ENCODE results near the gene KCNAB1.

KCNAB1 gene

GRCh38 chr3:156535162-156535627, 414.8 kb downstream of the KCNAB1 start:
- peak overlapping the region; percentile 14 for H3K4me2 ChIP-seq (ENCODE audit: low read length, poor library complexity, severe bottlenecking)
- H3K27ac ChIP-seq (ENCODE audit: low read length, poor library complexity, severe bottlenecking), result peak overlapping the region; percentile 97
- H4K8ac ChIP-seq (ENCODE audit: low read length), result no peak overlapping the region
- peaks cover 3 to 33% of the 10 kb centered on the region in 2 experiments for H3K36me3 ChIP-seq (ENCODE audit: control insufficient read depth in 1 of 2, insufficient read depth in 2 of 2, low read depth in 1 of 2, low read length in 2 of 2)
- no peak overlapping the region for H4K91ac ChIP-seq (ENCODE audit: low read length)
- H2BK5ac ChIP-seq (ENCODE audit: low read depth, low read length, poor library complexity, severe bottlenecking), result peak overlapping the region; percentile 89
- no peak overlapping the region for H2AFZ ChIP-seq (ENCODE audit: low read depth, low read length)
- peak; percentile 100 for DNase-seq
- peaks cover 23% of the 10 kb centered on the region for H3K4me1 ChIP-seq (ENCODE audit: control insufficient read depth, insufficient read depth, low read depth, low read length)
- 1% methylated on average over 4 of the region's 4 CpGs for WGBS
- no peak overlapping the region for H2AK5ac ChIP-seq (ENCODE audit: low read length, severe bottlenecking)
- H3K14ac ChIP-seq (ENCODE audit: low read length in 2 of 2), result no peak overlapping the region
- H3K4me3 ChIP-seq (ENCODE audit: insufficient read depth in 1 of 2, low read depth in 1 of 2, low read length in 2 of 2), result no peak overlapping the region
- no peak overlapping the region for H2BK12ac ChIP-seq (ENCODE audit: low read length in 2 of 2)
- peak overlapping the region; percentile 63 for H3K9ac ChIP-seq (ENCODE audit: low read length)
- no peak overlapping the region for H3K18ac ChIP-seq (ENCODE audit: low read depth in 1 of 2, low read length in 2 of 2)
- H3K23ac ChIP-seq (ENCODE audit: low read length in 2 of 2), result no peak overlapping the region
- peaks cover 4% of the 10 kb centered on the region for H3K79me1 ChIP-seq (replicated peaks; ENCODE audit: low read length, poor library complexity, severe bottlenecking)
- H2BK120ac ChIP-seq (ENCODE audit: low read depth, low read length), result no peak overlapping the region
- H2BK15ac ChIP-seq (ENCODE audit: low read depth, poor library complexity, severe bottlenecking), result no peak overlapping the region
- no peaks in the 10 kb centered on the region for H3K9me3 ChIP-seq (ENCODE audit: control insufficient read depth, low read length)
- no peaks in the 10 kb centered on the region for H3K27me3 ChIP-seq (ENCODE audit: control insufficient read depth in 1 of 2, insufficient read depth in 1 of 2, low read length in 2 of 2)
- H3K4ac ChIP-seq (ENCODE audit: low read depth in 1 of 2, low read length in 2 of 2), result no peak overlapping the region

GRCh38 chr3:156535798-156536197, 415.4 kb downstream of the KCNAB1 start:
- no peak for DNase-seq
- Histone ChIP-seq H3K9ac (ENCODE audit: low read length) (peak overlapping the region; percentile 62), H3K36me3 (ENCODE audit: control insufficient read depth in 1 of 2, insufficient read depth in 2 of 2, low read depth in 1 of 2, low read length in 2 of 2) (peaks cover 3 to 34% of the 10 kb centered on the region in 2 experiments), H2AK5ac (ENCODE audit: low read length, severe bottlenecking) (peak overlapping the region; percentile 100), H4K91ac (ENCODE audit: low read length) (no peak overlapping the region), H3K4me3 (ENCODE audit: insufficient read depth in 1 of 2, low read depth in 1 of 2, low read length in 2 of 2) (no peak overlapping the region), H3K79me1 (replicated peaks; ENCODE audit: low read length, poor library complexity, severe bottlenecking) (peaks cover 4% of the 10 kb centered on the region), H3K4me1 (ENCODE audit: control insufficient read depth, insufficient read depth, low read depth, low read length) (peaks cover 23% of the 10 kb centered on the region), H2BK5ac (ENCODE audit: low read depth, low read length, poor library complexity, severe bottlenecking) (peak overlapping the region; percentile 89), H3K27ac (ENCODE audit: low read length, poor library complexity, severe bottlenecking) (peak overlapping the region; percentile 97), H3K14ac (ENCODE audit: low read length in 2 of 2) (no peak overlapping the region), H3K27me3 (ENCODE audit: control insufficient read depth in 1 of 2, insufficient read depth in 1 of 2, low read length in 2 of 2) (no peaks in the 10 kb centered on the region), H2BK15ac (ENCODE audit: low read depth, poor library complexity, severe bottlenecking) (no peak overlapping the region), H2BK120ac (ENCODE audit: low read depth, low read length) (no peak overlapping the region), H2BK12ac (ENCODE audit: low read length in 2 of 2) (no peak overlapping the region), H4K8ac (ENCODE audit: low read length) (no peak overlapping the region), H3K4me2 (ENCODE audit: low read length, poor library complexity, severe bottlenecking) (no peak overlapping the region), H2AFZ (ENCODE audit: low read depth, low read length) (no peak overlapping the region), H3K9me3 (ENCODE audit: control insufficient read depth, low read length) (no peaks in the 10 kb centered on the region), H3K18ac (ENCODE audit: low read depth in 1 of 2, low read length in 2 of 2) (no peak overlapping the region), H3K4ac (ENCODE audit: low read depth in 1 of 2, low read length in 2 of 2) (no peak overlapping the region), H3K23ac (ENCODE audit: low read length in 2 of 2) (no peak overlapping the region)
- WGBS, result 99% methylated on average over 2 of the region's 2 CpGs

- peaks cover 23% of the 10 kb centered on the region for H3K4me1 ChIP-seq (ENCODE audit: control insufficient read depth, insufficient read depth, low read depth, low read length)
- H3K18ac ChIP-seq (ENCODE audit: low read depth in 1 of 2, low read length in 2 of 2), result no peak overlapping the region
- H4K8ac ChIP-seq (ENCODE audit: low read length), result no peak overlapping the region
- no peak overlapping the region for H2AFZ ChIP-seq (ENCODE audit: low read depth, low read length)
- H3K27ac ChIP-seq (ENCODE audit: low read length, poor library complexity, severe bottlenecking), result peak overlapping the region; percentile 48
- peak; percentile 53 for DNase-seq
- H3K4me2 ChIP-seq (ENCODE audit: low read length, poor library complexity, severe bottlenecking), result no peak overlapping the region
- H2AK5ac ChIP-seq (ENCODE audit: low read length, severe bottlenecking), result peak overlapping the region; percentile 58
- H2BK15ac ChIP-seq (ENCODE audit: low read depth, poor library complexity, severe bottlenecking), result no peak overlapping the region
- H3K4me3 ChIP-seq (ENCODE audit: insufficient read depth in 1 of 2, low read depth in 1 of 2, low read length in 2 of 2), result no peak overlapping the region
- no peak overlapping the region for H3K23ac ChIP-seq (ENCODE audit: low read length in 2 of 2)
- WGBS, result 90% methylated on average over 4 of the region's 6 CpGs
- H3K36me3 ChIP-seq (ENCODE audit: control insufficient read depth in 1 of 2, insufficient read depth in 2 of 2, low read depth in 1 of 2, low read length in 2 of 2), result peaks cover 3 to 43% of the 10 kb centered on the region in 2 experiments
- no peak overlapping the region for H2BK5ac ChIP-seq (ENCODE audit: low read depth, low read length, poor library complexity, severe bottlenecking)
- no peak overlapping the region for H2BK12ac ChIP-seq (ENCODE audit: low read length in 2 of 2)
- H3K4ac ChIP-seq (ENCODE audit: low read depth in 1 of 2, low read length in 2 of 2), result no peak overlapping the region
- no peaks in the 10 kb centered on the region for H3K27me3 ChIP-seq (ENCODE audit: control insufficient read depth in 1 of 2, insufficient read depth in 1 of 2, low read length in 2 of 2)
- no peaks in the 10 kb centered on the region for H3K9me3 ChIP-seq (ENCODE audit: control insufficient read depth, low read length)
- no peak overlapping the region for H4K91ac ChIP-seq (ENCODE audit: low read length)
- no peak overlapping the region for H2BK120ac ChIP-seq (ENCODE audit: low read depth, low read length)
- H3K79me1 ChIP-seq (replicated peaks; ENCODE audit: low read length, poor library complexity, severe bottlenecking), result peaks cover 4% of the 10 kb centered on the region
- H3K9ac ChIP-seq (ENCODE audit: low read length), result no peak overlapping the region
- no peak overlapping the region for H3K14ac ChIP-seq (ENCODE audit: low read length in 2 of 2)
These were observed 416.3 kb downstream of the KCNAB1 start for GRCh38 chr3:156536524-156537316.

- H3K23ac ChIP-seq (ENCODE audit: low read length in 2 of 2), result no peak overlapping the region
- H3K9ac ChIP-seq (ENCODE audit: low read length), result no peak overlapping the region
- H4K8ac ChIP-seq (ENCODE audit: low read length), result no peak overlapping the region
- H3K4me1 ChIP-seq (ENCODE audit: control insufficient read depth, insufficient read depth, low read depth, low read length), result peaks cover 14% of the 10 kb centered on the region
- no peak overlapping the region for H2BK15ac ChIP-seq (ENCODE audit: low read depth, poor library complexity, severe bottlenecking)
- H2BK5ac ChIP-seq (ENCODE audit: low read depth, low read length, poor library complexity, severe bottlenecking), result no peak overlapping the region
- H3K9me3 ChIP-seq (ENCODE audit: control insufficient read depth, low read length), result no peaks in the 10 kb centered on the region
- H3K18ac ChIP-seq (ENCODE audit: low read depth in 1 of 2, low read length in 2 of 2), result no peak overlapping the region
- H3K14ac ChIP-seq (ENCODE audit: low read length in 2 of 2), result no peak overlapping the region
- peaks cover 5 to 66% of the 10 kb centered on the region in 2 experiments for H3K36me3 ChIP-seq (ENCODE audit: control insufficient read depth in 1 of 2, insufficient read depth in 2 of 2, low read depth in 1 of 2, low read length in 2 of 2)
- H2AFZ ChIP-seq (ENCODE audit: low read depth, low read length), result no peak overlapping the region
- H3K4me2 ChIP-seq (ENCODE audit: low read length, poor library complexity, severe bottlenecking), result no peak overlapping the region
- H4K91ac ChIP-seq (ENCODE audit: low read length), result no peak overlapping the region
- peaks cover 4% of the 10 kb centered on the region for H3K79me1 ChIP-seq (replicated peaks; ENCODE audit: low read length, poor library complexity, severe bottlenecking)
- WGBS, result 83% methylated on average over 2 of the region's 2 CpGs
- H2BK120ac ChIP-seq (ENCODE audit: low read depth, low read length), result no peak overlapping the region
- peak overlapping the region; percentile 9 for H3K27ac ChIP-seq (ENCODE audit: low read length, poor library complexity, severe bottlenecking)
- no peak overlapping the region for H2AK5ac ChIP-seq (ENCODE audit: low read length, severe bottlenecking)
- H3K4me3 ChIP-seq (ENCODE audit: insufficient read depth in 1 of 2, low read depth in 1 of 2, low read length in 2 of 2), result no peak overlapping the region
- H3K27me3 ChIP-seq (ENCODE audit: control insufficient read depth in 1 of 2, insufficient read depth in 1 of 2, low read length in 2 of 2), result no peaks in the 10 kb centered on the region
- H3K4ac ChIP-seq (ENCODE audit: low read depth in 1 of 2, low read length in 2 of 2), result no peak overlapping the region
- no peak overlapping the region for H2BK12ac ChIP-seq (ENCODE audit: low read length in 2 of 2)
- no peak for DNase-seq
These were observed 418.7 kb downstream of the KCNAB1 start for GRCh38 chr3:156539051-156539450.
